ENCODE results near the gene TSPEAR.
"Not testable (repeated sequence)": the region's sequence is repeated elsewhere in the genome, so short reads cannot be mapped to it uniquely, and the experiment has no call there.

The TSPEAR gene

GRCh38 chr21:44653123-44653522 is 58.2 kb downstream of the TSPEAR start:
- DNase-seq (ENCODE audit: low read depth, low spot score) = no peak

GRCh38 chr21:44650973-44651675 is 60.2 kb downstream of the TSPEAR start:
- no peak for DNase-seq (ENCODE audit: low read depth, low spot score)

- no peak for DNase-seq (ENCODE audit: low read depth, low spot score)
Measured at GRCh38 chr21:44650265-44650972, 61.0 kb downstream of the TSPEAR start.

- DNase-seq (ENCODE audit: low read depth, low spot score) = no peak
Measured at GRCh38 chr21:44649521-44650100, 61.8 kb downstream of the TSPEAR start.

GRCh38 chr21:44648557-44649311 is 62.6 kb downstream of the TSPEAR start:
- DNase-seq (ENCODE audit: low read depth, low spot score) = no peak

GRCh38 chr21:44647222-44647552 is 64.2 kb downstream of the TSPEAR start:
- DNase-seq (ENCODE audit: low read depth, low spot score) = no peak

- DNase-seq (ENCODE audit: low read depth, low spot score) = not testable (repeated sequence)
Measured at GRCh38 chr21:44646366-44647221, 64.8 kb downstream of the TSPEAR start, which contains the start of gene KRTAP10-11. Gene KRTAP10-11 (plus strand): TSS chr21:44646414. CDS start chr21:44646459, 45 bp downstream.

GRCh38 chr21:44644878-44645277 is 66.5 kb downstream of the TSPEAR start:
- no peak for DNase-seq (ENCODE audit: low read depth, low spot score)

- no peak for DNase-seq (ENCODE audit: low read depth, low spot score)
Measured at GRCh38 chr21:44643741-44644310, 67.5 kb downstream of the TSPEAR start.

GRCh38 chr21:44640761-44641160 is 70.6 kb downstream of the TSPEAR start:
- no peak for DNase-seq (ENCODE audit: low read depth, low spot score)

GRCh38 chr21:44639331-44639655 is 72.1 kb downstream of the TSPEAR start:
- no peak for DNase-seq (ENCODE audit: low read depth, low spot score)

GRCh38 chr21:44638506-44639330 is 72.7 kb downstream of the TSPEAR start:
- DNase-seq (ENCODE audit: low read depth, low spot score) = not testable (repeated sequence)

GRCh38 chr21:44637851-44638348 is 73.5 kb downstream of the TSPEAR start:
- not testable (repeated sequence) for DNase-seq (ENCODE audit: low read depth, low spot score)

GRCh38 chr21:44637018-44637850 is 74.1 kb downstream of the TSPEAR start, which contains the start of gene KRTAP10-10:
Gene KRTAP10-10 (plus strand): TSS chr21:44637356. CDS start chr21:44637418, 62 bp downstream.
- no peak for DNase-seq (ENCODE audit: low read depth, low spot score)

GRCh38 chr21:44636209-44637017 is 75.0 kb downstream of the TSPEAR start:
- no peak for DNase-seq (ENCODE audit: low read depth, low spot score)

- DNase-seq (ENCODE audit: low read depth, low spot score) = no peak
Measured at GRCh38 chr21:44632067-44632466, 79.3 kb downstream of the TSPEAR start.

GRCh38 chr21:44630440-44630839 is 80.9 kb downstream of the TSPEAR start:
- no peak for DNase-seq (ENCODE audit: low read depth, low spot score)
